GM12873 (cell line): ENCODE data around the gene SETBP1.

ENCODE experiments used
- CTCF ChIP-seq: IDR thresholded peaks from 2 replicates; pipeline ENCODE4 v1.5.1; 2012; ENCODE audit warnings: low read depth, mild to moderate bottlenecking, moderate library complexity, low read length, control low read depth; ENCODE audit not compliant: insufficient read depth; ENCODE audit errors: missing control alignments

The SETBP1 gene

GRCh38 chr18:44668270-44668975 lies 12.3 kb upstream of the SETBP1 start:
- no peak for TF ChIP-seq CTCF

- no peak for TF ChIP-seq CTCF
Observed at GRCh38 chr18:44671914-44672313, 8.8 kb upstream of the SETBP1 start.

GRCh38 chr18:44672506-44672905 lies 8.2 kb upstream of the SETBP1 start:
- TF ChIP-seq CTCF = no peak

- no peak for TF ChIP-seq CTCF
Observed at GRCh38 chr18:44673256-44673880, 7.3 kb upstream of the SETBP1 start.

GRCh38 chr18:44677933-44678332 lies 2.8 kb upstream of the SETBP1 start:
- TF ChIP-seq CTCF = no peak

GRCh38 chr18:44678725-44679055 lies 2.0 kb upstream of the SETBP1 start:
- no peak for TF ChIP-seq CTCF

- peak; percentile 61 for TF ChIP-seq CTCF
Observed at GRCh38 chr18:44679056-44679913, 1.4 kb upstream of the SETBP1 start.
